GM18499 (cell line): ENCODE data around the gene OR56A3.
A peak's percentile ranks its signal among the peaks of the same experiment; 100 is the strongest.
"Not testable (repeated sequence)": the region's sequence is repeated elsewhere in the genome, so short reads cannot be mapped to it uniquely, and the experiment has no call there.

ENCODE experiments used
- ATAC-seq: cut with Tn5 transposase; IDR thresholded peaks from one replicate; pipeline ENCODE4 v1.9.1; 2021; ENCODE audit warnings: moderate number of reproducible peaks; ENCODE audit not compliant: insufficient read depth, unreplicated experiment

Gene OR56A3, protein sequence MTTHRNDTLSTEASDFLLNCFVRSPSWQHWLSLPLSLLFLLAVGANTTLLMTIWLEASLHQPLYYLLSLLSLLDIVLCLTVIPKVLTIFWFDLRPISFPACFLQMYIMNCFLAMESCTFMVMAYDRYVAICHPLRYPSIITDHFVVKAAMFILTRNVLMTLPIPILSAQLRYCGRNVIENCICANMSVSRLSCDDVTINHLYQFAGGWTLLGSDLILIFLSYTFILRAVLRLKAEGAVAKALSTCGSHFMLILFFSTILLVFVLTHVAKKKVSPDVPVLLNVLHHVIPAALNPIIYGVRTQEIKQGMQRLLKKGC

DNA sequence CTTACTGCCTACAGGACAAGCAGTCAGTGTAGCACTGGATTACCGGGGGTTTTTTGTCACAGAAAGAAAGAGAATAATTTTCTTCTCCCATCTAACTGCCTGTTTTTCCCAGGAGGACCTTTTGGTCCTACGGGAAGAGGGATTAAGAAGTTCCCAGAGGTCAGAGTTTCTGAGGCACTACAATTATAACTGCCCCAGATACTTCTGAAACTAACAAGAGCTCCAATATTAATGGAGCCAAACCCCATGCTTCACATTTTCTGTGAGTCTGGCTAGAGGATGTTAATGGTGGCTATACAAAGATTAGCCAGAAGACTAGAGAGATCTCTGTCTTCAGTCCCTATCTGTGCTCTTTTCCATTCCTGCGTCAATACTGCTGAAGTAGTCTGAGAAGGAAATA, at the start of gene OR56A3:
OR56A3 (plus strand) TSS at position 301 of the 400 bp plus-strand sequence. CDS start 5,096 bp downstream, outside the sequence.
- ATAC-seq, result no peak

DNA sequence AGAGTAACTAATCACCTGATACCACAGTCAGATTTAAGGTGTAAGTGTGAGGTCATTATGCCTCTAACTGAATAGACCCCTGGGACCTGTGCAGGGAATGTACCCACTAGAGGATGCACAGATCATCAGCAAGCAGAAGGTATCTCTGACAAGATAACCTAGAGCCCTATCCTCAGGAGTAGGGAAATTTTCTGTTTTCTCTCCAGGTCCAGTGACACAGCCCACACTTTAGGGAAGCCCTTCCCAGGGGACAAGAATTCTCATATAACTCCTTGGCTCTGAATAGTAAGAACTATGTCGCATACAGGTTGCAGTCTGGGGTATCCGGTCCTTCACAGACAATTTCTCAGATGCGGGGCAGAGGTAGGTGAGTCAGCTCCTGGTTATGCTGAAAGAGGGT, 49.1 kb upstream of the OR56A3 start, which contains the start of gene OR52E5:
OR52E5 (plus strand) TSS at position 301 of the 400 bp plus-strand sequence. CDS start 7,569 bp downstream, outside the sequence.
- ATAC-seq, result no peak

DNA sequence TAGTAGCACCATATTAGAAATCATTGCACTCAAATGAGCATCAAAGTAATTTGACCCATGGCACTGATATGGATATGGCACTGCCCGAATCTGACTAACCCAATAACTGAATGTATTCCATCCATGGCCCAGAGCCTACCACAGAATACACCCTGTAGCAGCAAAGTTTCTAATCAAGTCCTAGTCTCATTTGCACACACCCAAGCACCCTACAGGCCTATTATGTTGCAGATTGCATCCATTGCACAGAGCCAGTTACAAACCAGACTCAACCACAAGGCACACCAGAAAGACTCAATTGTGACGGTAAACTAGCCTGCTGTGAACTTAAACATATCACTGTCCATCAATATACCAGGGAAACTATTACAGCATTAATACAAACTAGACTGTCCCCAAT, 42.5 kb upstream of the OR56A3 start:
- no peak for ATAC-seq

DNA sequence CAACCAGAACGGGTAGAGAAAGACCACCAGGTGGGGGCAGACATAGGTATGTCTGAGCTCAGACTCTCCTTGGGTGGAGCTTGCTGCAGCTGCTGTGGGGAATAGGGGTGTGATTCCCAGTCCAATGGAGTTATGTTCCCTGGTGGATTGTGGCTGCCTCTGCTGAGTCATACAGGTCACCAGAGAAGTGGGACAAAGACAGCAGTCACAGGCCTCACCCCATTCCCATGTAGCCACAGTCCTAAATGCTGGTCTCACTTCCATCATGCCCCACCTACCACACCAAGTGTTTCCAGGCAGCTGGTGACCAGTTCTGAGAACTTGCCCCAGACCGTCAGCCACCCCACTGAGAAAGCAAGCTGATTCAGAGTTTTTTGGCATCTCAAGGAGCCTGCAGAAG, 31.5 kb upstream of the OR56A3 start:
- no peak for ATAC-seq

DNA sequence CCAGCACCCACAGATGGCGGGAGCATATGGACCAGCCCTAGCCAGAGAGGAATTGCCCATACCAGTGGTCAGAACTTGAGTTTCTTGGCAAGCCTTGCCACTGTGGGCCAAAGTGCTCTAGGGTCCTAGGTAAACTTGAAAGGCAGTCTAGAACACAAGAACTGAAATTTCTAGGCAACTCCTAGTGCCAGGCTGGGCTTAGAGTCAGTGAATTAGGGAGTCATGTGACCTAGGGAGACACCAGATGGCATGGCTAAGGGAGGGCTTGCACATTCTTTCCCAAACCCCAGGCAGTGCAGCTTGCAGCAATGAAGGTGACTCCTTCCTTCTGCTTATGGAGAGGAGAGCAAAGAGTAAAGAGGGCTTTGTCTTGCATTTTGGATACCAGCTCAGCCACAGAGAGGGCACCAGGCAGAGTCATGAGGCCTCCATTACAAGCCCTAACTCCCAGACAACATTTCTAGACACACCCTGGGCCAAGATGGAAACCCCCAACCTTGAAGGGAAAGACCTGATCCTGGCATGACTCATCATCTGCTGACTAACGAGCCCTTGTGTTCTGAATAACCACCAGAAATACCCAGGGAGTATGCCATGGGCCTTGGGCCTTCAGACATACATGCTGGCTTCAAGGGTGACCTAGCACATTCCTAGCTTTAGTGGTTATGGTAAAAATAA, 19.2 kb upstream of the OR56A3 start:
- ATAC-seq, result peak; percentile 80

DNA sequence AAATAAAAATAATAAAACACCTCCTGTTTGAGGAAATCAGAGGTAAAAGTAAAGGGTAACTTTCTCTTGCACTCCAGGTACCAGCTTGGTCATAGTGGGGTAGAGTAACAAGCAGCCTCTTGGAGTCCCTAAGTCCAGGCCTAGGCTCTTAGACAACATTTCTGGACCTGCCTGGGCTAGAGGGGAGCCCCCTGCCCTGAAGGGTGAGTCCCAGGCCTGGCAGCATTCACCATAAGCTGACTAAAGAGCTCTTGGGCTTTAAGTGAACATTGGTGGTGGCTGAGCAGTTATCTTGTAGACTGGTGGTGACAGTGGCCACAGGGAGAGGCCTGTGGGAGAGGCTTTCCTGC, 18.6 kb upstream of the OR56A3 start:
- peak; percentile 24 for ATAC-seq

DNA sequence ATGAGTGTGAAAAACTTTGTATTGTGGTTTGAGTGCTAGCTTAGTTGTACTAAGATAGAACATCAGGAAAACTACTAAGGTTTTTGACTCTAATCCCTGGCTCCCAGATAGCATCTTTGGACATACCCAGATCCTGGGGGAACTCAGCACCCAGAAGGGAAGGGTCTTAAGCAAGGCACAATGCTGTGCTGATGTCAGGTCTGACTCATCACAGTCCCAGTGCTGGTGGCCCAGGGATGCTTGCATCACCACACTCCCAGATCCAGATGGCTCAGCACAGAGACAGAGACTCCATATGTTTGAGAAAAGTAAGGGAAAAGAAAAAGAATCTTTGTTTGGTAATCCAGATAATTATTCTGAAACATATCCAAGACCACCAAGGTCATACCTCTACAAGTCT, 18.3 kb upstream of the OR56A3 start:
- ATAC-seq, result no peak

DNA sequence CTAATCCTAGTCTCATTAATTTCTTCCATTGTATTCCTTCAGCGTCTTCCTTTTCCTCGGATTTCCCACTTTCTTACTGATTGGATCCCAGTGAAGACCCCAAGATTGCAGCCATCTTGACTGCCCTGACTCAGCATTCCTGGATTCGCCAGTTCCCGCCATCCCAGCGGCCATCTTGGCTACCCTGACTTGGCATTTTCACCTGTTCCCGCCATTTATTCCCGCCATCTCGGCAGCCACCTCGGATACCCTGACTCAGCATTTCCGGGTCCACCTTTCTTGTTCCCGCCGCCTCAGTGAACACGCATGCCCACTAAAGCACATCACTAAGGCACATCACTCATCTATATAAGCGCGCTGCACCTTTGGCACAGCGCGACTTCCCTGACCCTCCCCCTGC, 13.8 kb upstream of the OR56A3 start:
- no peak for ATAC-seq

DNA sequence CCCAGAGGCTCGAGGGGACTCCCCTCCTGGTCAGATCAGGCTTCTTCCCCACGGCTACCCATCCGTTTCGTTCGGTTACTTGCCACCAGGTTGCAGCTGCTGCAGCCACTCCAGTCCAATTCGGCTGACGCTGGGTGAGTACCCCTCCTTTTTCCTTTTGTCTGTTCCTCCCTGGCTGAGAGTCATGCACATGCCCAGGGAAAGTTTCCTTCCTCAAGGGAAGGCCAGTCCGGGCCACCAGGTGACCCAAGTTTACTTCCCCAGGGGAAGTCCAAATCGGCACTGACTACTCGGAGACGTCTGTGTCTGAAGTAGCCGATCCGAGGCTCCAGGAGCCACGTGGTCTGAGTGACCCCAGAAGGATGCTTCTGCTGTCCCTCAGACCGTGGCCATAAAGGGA, 13.2 kb upstream of the OR56A3 start:
- ATAC-seq, result no peak

DNA sequence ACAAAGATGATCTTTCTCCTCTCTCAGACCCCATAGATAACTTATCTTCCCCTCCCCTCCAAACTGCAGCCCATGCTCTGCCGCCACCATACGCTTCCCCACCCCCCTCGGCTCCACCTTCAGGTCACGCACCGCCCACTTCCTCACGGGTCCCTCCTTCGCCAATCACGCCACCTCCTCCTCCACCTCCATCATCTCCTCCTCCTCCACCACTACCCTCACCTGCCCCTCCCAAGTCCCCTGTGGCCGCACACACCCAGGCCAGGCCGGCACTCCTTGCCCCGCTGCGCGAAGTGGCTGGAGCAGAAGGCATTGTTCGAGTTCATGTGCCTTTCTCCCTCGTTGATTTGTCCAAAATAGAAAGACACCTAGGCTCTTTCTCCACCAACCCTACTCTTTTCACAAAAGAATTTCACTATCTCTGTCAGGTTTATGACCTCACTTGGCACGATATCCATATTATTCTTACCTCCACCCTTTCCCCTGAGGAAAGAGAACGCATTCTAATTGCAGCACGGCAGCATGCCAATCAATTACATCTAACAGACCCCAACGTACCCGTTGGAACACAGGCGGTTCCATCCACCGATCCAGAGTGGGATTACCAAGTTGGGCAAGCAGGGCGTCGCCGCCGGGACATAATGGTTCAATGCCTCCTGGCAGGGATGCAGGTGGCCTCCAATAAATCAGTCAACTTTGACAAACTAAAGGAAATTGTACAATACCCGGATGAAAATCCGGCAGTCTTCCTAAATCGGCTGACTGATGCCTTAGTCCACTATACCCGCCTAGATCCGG, 12.3 kb upstream of the OR56A3 start:
- no peak for ATAC-seq

DNA sequence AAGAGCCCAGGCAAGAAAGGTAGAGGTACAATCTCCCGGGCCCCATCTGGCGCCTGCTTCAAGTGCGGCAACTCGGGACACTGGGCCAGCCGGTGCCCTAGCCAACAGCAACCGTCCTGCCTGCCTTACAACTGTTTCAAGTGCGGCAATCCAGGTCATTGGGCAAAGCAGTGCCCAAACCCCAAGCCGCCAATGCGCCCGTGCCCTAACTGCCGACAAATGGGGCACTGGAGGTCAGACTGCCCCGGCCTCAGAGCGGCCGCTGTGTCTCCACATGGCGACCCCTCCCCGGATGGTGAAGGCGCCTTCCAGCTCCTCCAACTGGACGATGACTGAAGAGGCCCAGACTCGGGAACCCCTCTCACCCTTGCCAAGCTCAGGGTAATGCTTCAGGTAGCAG, 11.4 kb upstream of the OR56A3 start:
- no peak for ATAC-seq

DNA sequence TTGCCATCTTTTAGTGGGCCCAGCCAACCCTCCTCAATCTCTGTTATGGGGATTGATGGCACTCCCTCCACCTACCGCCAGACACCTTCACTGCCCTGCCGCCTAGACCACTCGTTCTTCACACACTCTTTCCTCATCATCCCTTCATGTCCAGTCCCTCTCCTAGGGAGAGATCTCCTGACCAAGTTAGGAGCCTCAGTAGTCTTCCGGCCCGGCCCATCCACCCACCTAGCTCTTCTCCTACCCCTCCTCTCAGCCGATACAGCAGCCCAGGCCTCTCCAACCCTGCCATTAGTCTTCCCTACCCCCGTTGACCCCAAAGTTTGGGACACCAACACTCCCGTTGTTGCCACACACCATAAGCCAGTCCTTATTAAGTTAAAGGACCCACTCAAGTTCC, 11.0 kb upstream of the OR56A3 start:
- no peak for ATAC-seq

DNA sequence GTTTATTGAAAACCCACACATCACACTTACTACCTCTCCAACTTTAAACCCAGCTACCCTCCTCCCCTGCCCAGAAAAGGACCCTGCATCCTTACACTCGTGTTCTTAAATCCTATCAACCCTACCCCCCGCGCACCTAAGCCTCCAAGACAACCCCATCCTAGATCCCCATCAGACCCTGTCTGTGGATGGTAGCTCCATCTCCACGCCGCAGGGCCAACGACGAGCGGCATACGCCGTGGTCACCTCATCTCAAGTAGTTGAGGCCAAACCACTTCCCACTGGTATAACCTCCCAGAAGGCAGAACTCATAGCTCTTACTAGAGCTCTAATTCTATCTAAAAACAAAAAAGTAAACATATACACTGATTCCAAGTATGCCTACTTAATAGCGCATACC, 9.4 kb upstream of the OR56A3 start:
- no peak for ATAC-seq

DNA sequence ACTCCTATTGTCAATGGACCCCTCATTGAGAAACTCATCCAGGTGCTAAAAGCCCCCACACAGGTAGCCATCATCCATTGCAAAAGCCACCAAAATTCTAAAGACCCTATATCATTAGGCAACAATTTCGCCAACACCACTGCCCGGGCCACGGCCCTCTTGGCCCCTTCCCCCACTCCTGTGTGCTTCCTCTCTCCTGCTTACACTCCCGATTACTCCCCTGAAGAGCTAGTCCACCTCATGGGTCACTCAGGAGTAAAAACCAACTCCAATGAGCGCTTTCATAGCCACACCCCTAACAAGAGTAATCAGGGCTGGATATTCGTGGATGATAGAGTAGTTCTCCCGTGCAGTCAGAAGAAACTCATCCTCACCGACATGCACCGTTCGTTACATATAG, 8.9 kb upstream of the OR56A3 start:
- ATAC-seq, result no peak

DNA sequence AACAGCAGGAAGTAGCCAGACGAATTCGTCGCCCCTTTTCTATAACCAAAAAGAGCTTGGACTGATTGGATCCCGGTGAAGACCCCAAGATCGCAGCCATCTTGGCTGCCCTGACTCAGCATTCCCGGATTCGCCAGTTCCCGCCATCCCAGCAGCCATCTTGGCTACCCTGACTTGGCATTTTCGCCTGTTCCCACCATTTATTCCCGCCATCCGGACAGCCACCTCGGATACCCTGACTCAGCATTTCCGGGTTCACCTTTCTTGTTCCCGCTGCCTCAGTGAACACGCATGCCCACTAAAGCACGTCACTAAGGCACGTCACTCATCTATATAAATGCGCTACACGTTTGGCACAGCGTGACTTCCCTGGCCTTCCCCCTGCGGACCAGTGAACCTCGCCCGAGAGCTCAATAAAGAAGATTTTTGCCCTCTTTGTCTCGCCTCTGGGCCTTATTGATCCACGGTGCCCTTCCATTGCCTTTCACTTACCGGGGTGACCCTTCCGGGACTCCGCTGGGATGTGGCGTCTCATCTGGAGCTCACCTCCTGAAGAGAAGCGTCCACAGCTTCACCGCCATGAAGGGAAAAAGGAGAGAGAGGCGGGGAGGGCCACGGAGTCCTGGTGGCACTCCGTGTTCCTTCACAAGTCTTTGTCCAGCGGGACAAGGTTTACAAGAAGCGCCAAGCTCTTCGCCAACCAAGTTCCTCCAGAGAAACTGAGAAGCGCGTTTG, 4.0 kb upstream of the OR56A3 start:
- no peak for ATAC-seq

DNA sequence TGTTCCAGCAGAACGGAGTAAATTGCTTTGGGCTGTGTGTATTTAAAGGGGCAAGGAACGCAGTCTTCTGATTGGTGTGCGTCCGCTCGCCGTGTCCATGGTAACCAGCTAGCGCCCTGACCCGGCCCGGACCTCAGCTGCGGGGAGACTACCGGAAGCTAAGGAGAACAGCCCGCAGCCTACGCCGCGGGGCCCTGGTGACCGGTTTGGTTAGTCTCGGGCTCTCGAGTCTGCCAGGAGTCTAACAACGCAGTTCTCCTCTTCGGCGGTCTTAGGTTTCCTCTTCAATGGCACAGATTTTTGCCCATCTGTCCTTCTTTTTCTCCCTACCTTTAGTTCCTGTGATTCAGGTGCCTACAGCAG, 3.5 kb upstream of the OR56A3 start:
- ATAC-seq, result no peak

DNA sequence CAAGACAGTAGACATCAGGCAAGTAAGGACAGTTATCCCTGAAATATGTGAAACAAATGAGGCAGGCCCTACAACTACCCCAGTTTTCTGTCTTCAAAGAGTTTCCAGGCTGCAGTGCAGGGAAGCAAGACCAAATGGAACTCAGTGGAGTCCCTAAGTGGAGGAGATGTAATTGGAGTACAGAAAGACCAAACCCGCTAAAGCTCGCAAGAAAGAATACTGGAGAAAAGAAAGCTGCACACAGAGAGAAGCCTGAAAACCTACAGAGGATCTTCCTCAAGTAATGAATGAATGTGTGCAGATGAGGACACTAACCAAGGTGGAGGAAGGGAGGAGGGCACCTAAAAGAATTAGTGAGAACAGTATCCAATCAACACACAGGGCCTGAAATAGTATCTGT, 1.3 kb upstream of the OR56A3 start:
- ATAC-seq, result no peak

DNA sequence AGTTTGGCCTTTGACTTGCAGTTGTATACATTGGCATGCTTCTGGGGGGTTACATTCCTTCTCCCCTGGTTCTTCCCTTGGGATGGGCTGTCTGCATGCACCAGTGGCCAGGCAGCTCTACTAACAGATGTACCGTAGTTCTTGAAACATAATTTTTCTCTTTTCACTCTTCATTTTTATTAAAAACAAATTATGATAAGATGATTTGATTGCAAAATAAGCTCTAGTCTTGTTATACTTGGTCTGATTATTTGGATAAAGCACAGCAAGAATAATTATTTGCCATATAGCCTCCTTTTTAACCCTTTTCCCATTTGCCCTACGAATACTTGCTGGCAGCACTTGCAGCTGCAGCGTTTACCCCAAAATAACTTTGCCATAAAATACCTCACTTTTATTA, 13.5 kb downstream of the OR56A3 start:
- no peak for ATAC-seq

DNA sequence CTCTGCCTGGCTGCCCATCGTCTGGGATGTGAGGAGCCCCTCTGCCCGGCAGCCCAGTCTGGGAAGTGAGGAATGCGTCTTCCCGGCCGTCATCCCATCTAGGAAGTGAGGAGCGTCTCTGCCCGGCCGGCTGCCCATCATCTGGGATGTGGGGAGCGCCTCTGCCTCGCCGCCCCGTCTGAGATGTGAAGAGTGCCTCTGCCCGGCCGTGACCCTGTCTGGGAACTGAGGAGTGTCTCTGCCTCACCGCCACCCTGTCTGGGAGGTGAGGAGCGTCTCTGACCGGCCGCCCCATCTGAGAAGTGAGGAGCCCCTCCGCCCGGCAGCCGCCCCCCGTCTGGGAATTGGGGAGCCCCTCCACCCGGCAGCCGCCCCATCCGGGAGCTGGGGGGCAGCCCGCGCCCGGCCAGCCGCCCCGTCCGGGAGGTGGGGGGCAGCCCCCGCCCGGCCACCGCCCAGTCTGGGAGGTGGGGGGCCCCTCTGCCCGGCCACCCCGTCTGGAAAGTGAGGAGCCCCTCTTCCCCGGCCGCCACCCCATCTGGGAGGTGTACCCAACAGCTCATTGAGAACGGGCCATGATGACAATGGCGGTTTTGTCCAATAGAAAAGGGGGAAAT, 18.8 kb downstream of the OR56A3 start:
- not testable (repeated sequence) for ATAC-seq

DNA sequence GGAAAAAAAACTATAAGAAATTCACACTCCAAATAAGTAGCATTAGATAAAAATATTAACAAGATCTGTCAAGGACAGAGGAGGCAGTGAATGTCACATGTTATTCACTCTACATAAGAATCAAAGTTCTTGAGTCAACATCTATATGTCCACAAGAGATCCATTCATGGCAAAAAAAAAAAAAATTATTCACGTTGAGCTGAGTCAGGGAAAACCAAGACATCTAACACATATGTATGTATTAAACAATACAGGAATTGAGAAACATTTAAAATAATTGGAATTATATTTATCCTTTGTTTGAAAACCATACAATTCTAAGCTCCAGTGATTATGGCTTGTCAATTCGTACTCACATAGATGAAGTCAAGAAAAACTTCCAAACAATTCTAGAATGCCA, 24.9 kb downstream of the OR56A3 start:
- ATAC-seq, result no peak
